Ascending aorta (tissue), 2 donors: ENCODE data around the gene PSRC1. TPM values are rescaled to one million over a fixed set of nuclear protein-coding genes. Genes with fewer than 3 reads are reported as not detected.

Experiments
- DNase-seq, 2 donors: peaks; one replicate each; pipeline ENCODE4 v3.0.0-alpha.2; 2019; ENCODE audit warnings: low spot score in 2 of 2
- H3K27ac ChIP-seq, 2 donors: fragments of 200-600 bp; sonication (generic); one replicate each; pipeline ENCODE4 v1.5.1; 2016 to 2017; ENCODE audit warnings: mild to moderate bottlenecking in 1 of 2
- H3K27me3 ChIP-seq: fragments of 200-600 bp; sonication (generic); one replicate; pipeline ENCODE4 v1.5.1; 2017
- H3K36me3 ChIP-seq, 2 donors: fragments of 200-600 bp; sonication (generic); one replicate each; pipeline ENCODE4 v1.5.1; 2016
- H3K4me1 ChIP-seq, 2 donors: fragments of 200-600 bp; sonication (generic); one replicate each; pipeline ENCODE4 v1.5.1; 2016 to 2017; ENCODE audit warnings: mild to moderate bottlenecking in 1 of 2
- H3K4me3 ChIP-seq, 2 donors: fragments of 200-600 bp; sonication (generic); one replicate each; pipeline ENCODE4 v1.5.1; 2016 to 2017; ENCODE audit warnings: mild to moderate bottlenecking in 1 of 2
- H3K9me3 ChIP-seq, 2 donors: fragments of 200-600 bp; sonication (generic); one replicate each; pipeline ENCODE4 v1.5.1; 2016
- CTCF ChIP-seq, 3 experiments: fragments of 200-600 bp in 2 of 3; fragments of 450-650 bp in 1 of 3; sonication (generic) in 2 of 3; IDR thresholded peaks; one replicate each; pipeline ENCODE4 v1.5.1; 2016 to 2019; ENCODE audit warnings: antibody characterized with exemption in 3 of 3, mild to moderate bottlenecking in 1 of 3, moderate library complexity in 1 of 3
- intact Hi-C: fragments of 100-400 bp; cut with DNase I; formaldehyde crosslinking; loops from one replicate; pipeline ENCODE4 v1.15.1; 2023
- total RNA-seq: library from RNA; depleted of rRNA; stranded (reverse); fragments of >200 nt; gene quantifications from one replicate; pipeline ENCODE4 v1.1.0, GENCODE V29; 2016

Gene PSRC1
- total RNA-seq, 1 donor from 2014 or later, result 1.3 TPM

DNA sequence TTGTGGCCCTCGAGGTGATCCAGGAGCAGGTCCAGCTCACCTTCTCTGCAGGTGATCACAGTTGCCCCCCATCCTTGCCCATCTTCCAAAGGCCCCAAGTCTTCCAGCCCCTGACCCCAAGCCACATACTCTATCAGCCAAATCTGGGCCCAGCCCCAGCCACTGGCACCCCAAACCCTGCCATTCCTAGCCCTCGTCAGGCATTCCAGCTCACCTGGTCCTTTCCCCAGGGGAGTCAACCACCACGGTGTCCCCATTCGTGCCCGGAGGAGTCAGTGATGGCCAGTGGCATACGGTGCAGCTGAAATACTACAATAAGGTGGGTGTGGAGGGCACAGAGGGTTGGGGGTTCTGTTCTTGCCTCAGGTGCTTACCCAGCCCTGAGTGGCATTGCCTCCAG lies 21.4 kb downstream of the PSRC1 start:
- no peak for TF ChIP-seq CTCF (IDR thresholded peaks at IDR 0.05)
- Histone ChIP-seq H3K9me3 (no peaks in the 10 kb centered on the region), H3K36me3 (no peaks in the 10 kb centered on the region), H3K4me3 (no peak overlapping the region), H3K27ac (no peak overlapping the region), H3K27me3 (no peaks in the 10 kb centered on the region), H3K4me1 (no peaks in the 10 kb centered on the region)
- DNase-seq, result no peak
- intact Hi-C loops, result no loop called here

GRCh38 chr1:109261006-109261405 lies 21.9 kb downstream of the PSRC1 start:
- H3K4me1 ChIP-seq, result no peaks in the 10 kb centered on the region
- H3K9me3 ChIP-seq, result no peaks in the 10 kb centered on the region
- no peak for TF ChIP-seq CTCF (IDR thresholded peaks at IDR 0.05)
- H3K27me3 ChIP-seq, result no peaks in the 10 kb centered on the region
- H3K4me3 ChIP-seq, result no peak overlapping the region
- H3K27ac ChIP-seq, result no peak overlapping the region
- intact Hi-C loops, result no loop called here
- no peaks in the 10 kb centered on the region for H3K36me3 ChIP-seq
- DNase-seq, result no peak

DNA sequence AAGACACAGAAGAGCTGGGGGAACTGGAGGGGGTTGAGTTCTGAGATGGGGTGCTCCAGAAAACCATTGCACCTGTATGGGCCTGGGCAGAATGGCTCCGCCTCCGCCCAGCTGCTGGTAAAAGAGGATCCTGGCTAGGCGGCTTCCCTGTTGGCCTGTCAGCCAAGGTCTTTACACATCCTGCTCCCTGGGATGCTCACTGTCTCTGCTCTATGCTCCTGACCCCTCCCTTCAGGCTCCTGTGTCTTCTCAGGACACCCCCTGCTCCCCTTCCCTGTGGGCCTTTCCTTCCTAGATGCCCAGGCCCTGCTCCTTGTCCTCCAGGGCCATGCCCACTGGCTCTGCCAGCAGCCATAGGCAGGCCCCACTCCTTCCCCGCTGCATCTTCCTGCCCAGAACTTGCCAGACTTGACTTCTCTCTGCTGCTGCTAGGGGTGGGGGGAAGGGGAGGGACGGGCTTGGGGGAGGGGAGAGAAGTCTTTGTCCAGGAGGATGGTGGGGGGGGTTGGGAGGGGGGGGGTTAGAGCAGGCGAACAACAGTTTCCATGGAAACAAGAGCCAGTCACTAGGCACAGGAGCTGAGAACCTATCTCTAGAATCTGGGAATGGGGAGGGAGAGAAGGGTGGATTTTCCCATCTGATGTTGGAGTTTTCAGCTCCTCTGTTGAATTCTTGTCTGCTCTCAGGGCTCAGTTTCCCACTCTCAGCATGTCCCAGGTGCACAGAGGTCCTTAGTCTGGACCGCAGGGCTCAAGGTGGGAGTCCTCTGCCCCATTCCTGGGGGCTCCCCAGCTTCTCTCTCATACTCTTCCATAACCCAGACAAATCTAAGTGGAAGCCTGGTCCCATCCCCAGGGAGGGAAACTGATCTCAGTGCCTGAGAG lies 23.0 kb downstream of the PSRC1 start:
- intact Hi-C loops, result no loop called here
- TF ChIP-seq CTCF (IDR thresholded peaks at IDR 0.05), result no peak
- Histone ChIP-seq H3K27ac (no peak overlapping the region), H3K9me3 (no peaks in the 10 kb centered on the region), H3K4me1 (peaks cover 0 to 4% of the 10 kb centered on the region in 2 donors), H3K4me3 (no peak overlapping the region), H3K27me3 (no peaks in the 10 kb centered on the region), H3K36me3 (no peaks in the 10 kb centered on the region)
- DNase-seq, result no peak

GRCh38 chr1:109258481-109259466 lies 24.2 kb downstream of the PSRC1 start:
- Histone ChIP-seq H3K27me3 (no peaks in the 10 kb centered on the region), H3K4me1 (peaks cover 9 to 11% of the 10 kb centered on the region in 2 donors), H3K36me3 (no peaks in the 10 kb centered on the region), H3K27ac (no peak overlapping the region), H3K9me3 (no peaks in the 10 kb centered on the region), H3K4me3 (no peak overlapping the region)
- intact Hi-C loops, result no loop called here
- TF ChIP-seq CTCF (IDR thresholded peaks at IDR 0.05), result no peak
- no peak for DNase-seq

- H3K4me1 ChIP-seq, result peaks cover 9 to 17% of the 10 kb centered on the region in 2 donors
- intact Hi-C loops, result no loop called here
- DNase-seq, result no peak
- no peaks in the 10 kb centered on the region for H3K9me3 ChIP-seq
- no peak overlapping the region for H3K4me3 ChIP-seq
- H3K27me3 ChIP-seq, result no peaks in the 10 kb centered on the region
- TF ChIP-seq CTCF (IDR thresholded peaks at IDR 0.05), result no peak
- no peak overlapping the region for H3K27ac ChIP-seq
- H3K36me3 ChIP-seq, result no peaks in the 10 kb centered on the region
Measured at GRCh38 chr1:109257682-109258421, 25.1 kb downstream of the PSRC1 start.
